DND-41 (cell line): ENCODE results near the gene RFNG.
A peak's percentile ranks its signal among the peaks of the same experiment; 100 is the strongest.

Experiments used
- ATAC-seq: fragments of 200-7000 bp; cut with Tn5 transposase; 3 replicates; pipeline ENCODE4 v1.9.1; 2021; ENCODE audit warnings: low read depth; ENCODE audit not compliant: insufficient read depth
- DNase-seq: peaks from one replicate; pipeline ENCODE4 v3.0.0-alpha.2; 2020
- H2AFZ ChIP-seq: 2 replicates; pipeline ENCODE4 v1.6.0; 2012; ENCODE audit warnings: low read depth, low read length
- H3K27ac ChIP-seq: 2 replicates; pipeline ENCODE4 v1.5.1; 2012; ENCODE audit warnings: low read length, inconsistent platforms
- H3K27me3 ChIP-seq: fragments of 200-600 bp; sonication (generic); 2 replicates; pipeline ENCODE4 v1.6.0; 2012; ENCODE audit warnings: low read length, mild to moderate bottlenecking, inconsistent platforms; ENCODE audit not compliant: insufficient read depth, poor library complexity
- H3K36me3 ChIP-seq: 2 replicates; pipeline ENCODE4 v1.5.1; 2012; ENCODE audit warnings: low read length, inconsistent platforms; ENCODE audit not compliant: insufficient read depth
- H3K4me1 ChIP-seq: 2 replicates; pipeline ENCODE4 v1.5.1; 2012; ENCODE audit warnings: mild to moderate bottlenecking, low read length; ENCODE audit not compliant: insufficient read depth
- H3K4me2 ChIP-seq: 2 replicates; pipeline ENCODE4 v1.6.0; 2012; ENCODE audit warnings: mild to moderate bottlenecking, moderate library complexity, low read length, inconsistent platforms; ENCODE audit not compliant: insufficient read depth
- H3K4me3 ChIP-seq, 2 experiments: fragments of 200-600 bp in 1 of 2; shearing (Covaris generic) in 1 of 2; 2 replicates each; pipeline ENCODE4 v1.5.1; 2012 to 2016; ENCODE audit warnings: inconsistent platforms in 2 of 2, low read length in 2 of 2, mild to moderate bottlenecking in 2 of 2, low read depth in 1 of 2, moderate library complexity in 1 of 2
- H3K79me2 ChIP-seq: 2 replicates; pipeline ENCODE4 v1.6.0; 2012; ENCODE audit warnings: low read length, inconsistent platforms; ENCODE audit not compliant: insufficient read depth
- H3K9ac ChIP-seq: 2 replicates; pipeline ENCODE4 v1.6.0; 2012; ENCODE audit warnings: low read depth, mild to moderate bottlenecking, inconsistent platforms, low read length, moderate library complexity
- H3K9me3 ChIP-seq: 2 replicates; pipeline ENCODE4 v1.5.1; 2012; ENCODE audit warnings: low read length, moderate library complexity, mild to moderate bottlenecking, inconsistent platforms; ENCODE audit not compliant: insufficient read depth, severe bottlenecking
- H4K20me1 ChIP-seq: 2 replicates; pipeline ENCODE4 v1.6.0; 2012; ENCODE audit warnings: low read length; ENCODE audit not compliant: insufficient read depth
- CTCF ChIP-seq: IDR thresholded peaks from 2 replicates; pipeline ENCODE4 v1.5.1; 2012; ENCODE audit warnings: borderline replicate concordance, low read length, moderate library complexity, mild to moderate bottlenecking; ENCODE audit not compliant: poor library complexity, severe bottlenecking; ENCODE audit errors: extremely low read depth
- EZH2 ChIP-seq: IDR thresholded peaks from 3 replicates; pipeline ENCODE4 v1.6.1; 2012; ENCODE audit warnings: borderline replicate concordance, low read depth, mild to moderate bottlenecking, moderate library complexity, low read length, inconsistent platforms; ENCODE audit not compliant: severe bottlenecking

RFNG gene

GRCh38 chr17:82014432-82014831 lies 37.2 kb downstream of the RFNG start:
- no peak overlapping the region for H3K9ac ChIP-seq
- ATAC-seq (0 out of 3 replicates have a peak, but pooled peaks have one; percentile 15), DNase-seq (no peak)
- TF ChIP-seq EZH2 (no peak), CTCF (no peak)
- no peak overlapping the region for H3K4me3 ChIP-seq
- H3K27ac ChIP-seq: no peak overlapping the region
- peaks cover 9% of the 10 kb centered on the region for H4K20me1 ChIP-seq
- H3K79me2 ChIP-seq: no peaks in the 10 kb centered on the region
- no peaks in the 10 kb centered on the region for H3K27me3 ChIP-seq
- no peaks in the 10 kb centered on the region for H3K4me1 ChIP-seq
- H3K4me2 ChIP-seq: no peak overlapping the region
- no peak overlapping the region for H2AFZ ChIP-seq
- no peaks in the 10 kb centered on the region for H3K9me3 ChIP-seq
- H3K36me3 ChIP-seq: peaks cover 26% of the 10 kb centered on the region

GRCh38 chr17:82013772-82014321 lies 37.8 kb downstream of the RFNG start:
- Histone ChIP-seq H3K27ac (no peak overlapping the region), H3K9ac (no peak overlapping the region), H3K4me1 (no peaks in the 10 kb centered on the region), H4K20me1 (peaks cover 3% of the 10 kb centered on the region), H2AFZ (no peak overlapping the region), H3K4me3 (no peak overlapping the region), H3K27me3 (no peaks in the 10 kb centered on the region), H3K4me2 (no peak overlapping the region), H3K36me3 (peaks cover 20% of the 10 kb centered on the region), H3K79me2 (no peaks in the 10 kb centered on the region), H3K9me3 (no peaks in the 10 kb centered on the region)
- no peak for TF ChIP-seq EZH2
- no peak for TF ChIP-seq CTCF
- no peak for ATAC-seq
- DNase-seq: no peak

GRCh38 chr17:82013341-82013740 lies 38.3 kb downstream of the RFNG start:
- Histone ChIP-seq H3K9ac (no peak overlapping the region), H3K27ac (no peak overlapping the region), H3K4me1 (no peaks in the 10 kb centered on the region), H3K9me3 (no peaks in the 10 kb centered on the region), H3K4me3 (no peak overlapping the region), H3K79me2 (no peaks in the 10 kb centered on the region), H2AFZ (no peak overlapping the region), H3K27me3 (no peaks in the 10 kb centered on the region), H3K36me3 (peaks cover 15% of the 10 kb centered on the region), H3K4me2 (no peak overlapping the region), H4K20me1 (no peaks in the 10 kb centered on the region; the same call in 1 of the 2 replicates)
- ATAC-seq (no peak), DNase-seq (no peak)
- no peak for TF ChIP-seq EZH2
- TF ChIP-seq CTCF: no peak
